GM12864 (cell line): ENCODE measurements around the gene ARHGEF5.
"Not testable (repeated sequence)": the region's sequence is repeated elsewhere in the genome, so short reads cannot be mapped to it uniquely, and the experiment has no call there.

Source experiments
- DNase-seq: peaks from one replicate; pipeline ENCODE4 v3.0.0-alpha.2; 2011; ENCODE audit warnings: low read depth
- H3K4me3 ChIP-seq: 2 replicates; pipeline ENCODE4 v1.5.1; 2011; ENCODE audit warnings: mild to moderate bottlenecking, low read depth, low read length, control low read depth

ARHGEF5 gene

DNA sequence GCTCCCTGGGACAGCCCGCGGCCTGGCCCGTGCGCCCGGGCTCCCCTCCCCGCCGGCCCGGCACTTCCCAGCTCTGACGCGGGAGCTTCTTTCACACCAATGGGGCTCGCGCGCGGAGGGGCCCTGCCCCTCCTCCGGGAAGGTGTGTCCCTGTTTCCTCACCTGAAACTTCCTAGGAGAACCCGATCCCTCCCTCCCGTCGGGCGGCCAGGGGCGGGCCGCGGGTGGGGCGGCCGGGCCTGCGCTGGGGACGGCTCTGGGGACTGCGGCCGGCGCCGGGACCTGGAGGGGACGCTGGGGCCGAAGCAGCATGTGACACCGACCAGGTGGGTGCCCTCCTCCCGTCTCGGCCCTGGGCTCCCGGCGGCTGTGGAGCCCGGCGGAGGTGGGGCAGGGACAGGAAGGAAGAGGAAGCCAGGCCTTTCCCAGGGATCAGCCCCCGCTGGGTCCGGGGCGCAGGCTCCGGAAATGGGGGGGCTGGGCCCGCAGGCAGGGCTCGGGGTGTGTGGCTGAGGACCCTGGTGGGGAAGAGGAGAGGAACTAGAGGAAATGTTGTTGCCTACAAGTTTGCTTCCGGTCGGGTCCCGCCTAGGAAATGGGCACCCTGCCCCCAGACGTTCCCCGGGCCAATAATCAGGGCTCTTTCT, at the start of gene ARHGEF5:
ARHGEF5 (plus strand) TSS at position 227 of the 647 bp plus-strand sequence. CDS start 7,268 bp downstream, outside the sequence.
- H3K4me3 ChIP-seq: peak within 1 kb of the TSS; percentile 38
- not testable (repeated sequence) for DNase-seq

DNA sequence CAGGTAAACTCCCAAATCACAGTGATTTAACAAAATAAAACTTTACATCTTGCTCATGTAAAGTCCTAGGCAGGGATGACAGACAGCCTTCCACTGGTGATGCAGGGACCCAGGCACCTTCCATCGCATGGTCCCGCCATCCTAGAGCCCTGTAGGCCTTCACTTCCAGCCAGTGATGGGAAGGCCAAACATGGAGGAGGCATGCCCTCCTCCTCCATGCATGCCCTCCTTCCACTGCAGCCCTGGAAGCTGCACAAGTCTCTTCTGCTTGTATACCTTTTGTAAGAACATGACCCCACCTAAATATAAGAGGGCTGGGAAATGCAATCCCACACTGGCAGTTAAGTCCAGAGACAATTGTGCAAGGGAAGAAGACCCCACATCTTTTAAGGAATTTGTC, 45.5 kb upstream of the ARHGEF5 start:
- not testable (repeated sequence) for H3K4me3 ChIP-seq, DNase-seq

DNA sequence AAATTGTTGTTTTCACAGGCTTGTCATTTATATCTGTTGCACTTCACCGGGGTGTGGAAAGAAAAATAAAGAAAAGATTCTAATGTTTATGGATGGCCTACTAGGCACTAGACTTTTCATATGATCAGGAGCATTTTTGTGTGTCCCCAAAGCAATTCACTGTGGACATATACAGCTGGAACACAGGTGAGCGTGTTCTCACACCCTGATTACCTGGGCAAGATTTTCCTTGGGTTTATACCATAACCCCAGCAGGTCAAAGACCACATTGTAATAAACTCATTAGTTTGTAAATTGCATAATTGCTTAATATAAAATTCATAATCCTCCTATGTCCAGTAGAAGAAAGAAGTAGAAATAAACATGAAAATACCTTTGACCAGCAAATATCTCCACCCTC, 44.0 kb upstream of the ARHGEF5 start:
- H3K4me3 ChIP-seq, DNase-seq: not testable (repeated sequence)

DNA sequence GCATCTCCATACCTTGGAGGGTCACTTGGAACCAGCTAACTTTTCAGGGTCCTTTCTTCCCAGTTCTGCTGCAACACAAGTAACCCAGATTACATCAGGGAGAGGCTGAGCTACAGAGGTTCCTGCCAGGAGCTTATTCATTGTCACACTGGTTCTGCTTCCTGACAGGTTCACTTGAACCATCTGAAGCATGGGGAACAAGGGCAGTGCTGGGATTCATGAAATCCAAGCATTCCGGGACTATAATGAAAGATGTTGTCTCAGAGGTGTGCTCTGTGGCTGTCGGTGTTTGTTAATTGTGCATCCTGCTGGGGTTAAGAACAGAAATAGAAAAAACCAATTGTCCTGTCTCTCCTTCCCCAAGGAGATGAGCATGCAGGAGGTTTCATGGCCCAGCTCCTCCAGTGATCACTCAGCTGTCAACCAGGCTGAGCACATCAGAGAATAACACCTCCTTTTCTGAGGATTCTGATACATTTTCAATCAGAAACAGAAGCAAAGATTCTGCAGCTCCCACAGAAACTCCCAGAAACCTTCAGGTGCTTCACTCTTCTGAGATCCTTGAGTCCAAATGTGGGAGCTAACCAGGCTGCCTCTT, 43.2 kb upstream of the ARHGEF5 start, which contains the start of gene OR2A1:
OR2A1 (plus strand) TSS at position 548 of the 598 bp plus-strand sequence. CDS start 5,706 bp downstream, outside the sequence.
- H3K4me3 ChIP-seq, DNase-seq: not testable (repeated sequence)

DNA sequence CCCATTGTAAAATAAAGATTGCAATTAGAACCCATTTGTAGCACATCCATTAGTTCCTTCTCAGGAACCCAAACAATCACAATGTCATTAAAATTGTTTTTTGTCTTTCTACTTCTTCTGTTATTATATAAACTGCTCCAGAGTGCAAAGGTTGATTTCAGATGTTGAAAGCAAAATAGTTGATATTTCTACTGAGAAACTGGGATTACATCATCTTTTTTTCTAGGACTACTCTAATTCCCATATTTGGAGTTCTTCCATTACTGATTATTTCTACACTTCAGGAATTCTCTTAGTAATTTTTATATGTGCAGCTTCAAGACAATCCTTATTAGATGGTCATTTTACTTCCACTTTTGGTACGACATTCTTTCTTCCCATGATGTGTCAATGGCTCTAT, 37.7 kb upstream of the ARHGEF5 start:
- DNase-seq: not testable (repeated sequence)

DNA sequence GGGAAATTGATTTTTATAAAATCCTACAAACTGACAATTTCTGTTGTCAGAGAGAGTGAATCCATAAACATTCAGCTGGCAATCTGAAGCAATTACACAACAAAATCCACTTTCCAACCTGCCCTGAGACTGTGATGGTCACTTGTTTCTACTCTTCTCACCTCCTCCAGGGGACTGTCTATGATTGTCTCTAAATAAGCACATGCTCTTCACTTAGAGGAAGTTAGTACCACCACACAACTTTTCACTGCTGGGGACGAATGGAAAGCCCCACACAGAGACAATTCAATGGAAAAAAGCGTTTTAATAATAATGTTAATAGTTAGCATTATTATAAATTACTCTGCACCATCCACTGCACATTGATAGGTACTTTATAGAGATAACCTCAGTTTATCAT, 35.7 kb upstream of the ARHGEF5 start:
- not testable (repeated sequence) for DNase-seq, H3K4me3 ChIP-seq

More for the DNA sequence above, 37.7 kb upstream of the ARHGEF5 start:
- H3K4me3 ChIP-seq: not testable (repeated sequence)

DNA sequence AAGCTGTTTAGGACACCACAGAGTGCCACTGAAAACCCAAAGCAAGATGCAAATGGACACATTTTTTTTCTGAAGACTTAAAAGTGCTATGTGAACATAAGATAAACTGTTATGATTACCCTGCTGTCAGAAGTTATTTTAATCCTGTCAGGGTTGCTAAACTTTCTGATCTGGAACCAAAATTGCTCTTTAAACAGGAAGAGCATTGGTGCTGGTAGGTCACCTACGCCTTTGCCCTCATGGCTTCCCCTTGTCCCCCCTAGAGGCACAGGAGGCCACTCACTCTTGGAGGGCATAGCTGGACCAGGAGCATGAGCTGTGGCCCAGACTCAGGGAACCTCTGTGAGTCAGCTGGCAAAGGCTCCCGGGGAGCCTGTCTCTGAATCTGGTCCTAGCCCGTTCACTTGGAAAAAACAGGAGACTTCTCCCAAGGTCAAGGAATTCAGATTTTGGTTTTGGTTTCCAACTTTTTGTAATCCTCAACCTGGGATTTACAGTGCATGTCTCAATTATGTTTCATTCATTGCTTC, 33.5 kb upstream of the ARHGEF5 start:
- not testable (repeated sequence) for DNase-seq, H3K4me3 ChIP-seq

DNA sequence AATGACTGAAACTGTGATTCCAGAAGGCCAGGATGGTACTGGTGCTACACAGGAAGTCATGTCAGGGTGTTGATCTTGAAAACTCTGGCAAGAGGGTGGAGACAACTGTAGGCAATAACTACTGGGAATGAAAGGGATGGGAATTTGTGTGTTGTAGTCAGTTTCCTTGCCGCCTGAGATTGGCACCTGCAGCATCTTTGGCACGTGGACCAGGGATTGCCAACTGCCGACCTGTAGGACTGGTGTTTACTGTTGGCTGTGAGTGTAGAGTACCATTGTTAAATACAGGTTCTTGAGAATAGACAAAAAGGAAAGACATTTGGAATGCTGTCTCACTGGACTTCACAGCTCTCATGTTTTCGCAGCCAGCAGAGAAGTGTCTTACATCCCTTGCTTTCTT, 31.8 kb upstream of the ARHGEF5 start:
- DNase-seq, H3K4me3 ChIP-seq: not testable (repeated sequence)

DNA sequence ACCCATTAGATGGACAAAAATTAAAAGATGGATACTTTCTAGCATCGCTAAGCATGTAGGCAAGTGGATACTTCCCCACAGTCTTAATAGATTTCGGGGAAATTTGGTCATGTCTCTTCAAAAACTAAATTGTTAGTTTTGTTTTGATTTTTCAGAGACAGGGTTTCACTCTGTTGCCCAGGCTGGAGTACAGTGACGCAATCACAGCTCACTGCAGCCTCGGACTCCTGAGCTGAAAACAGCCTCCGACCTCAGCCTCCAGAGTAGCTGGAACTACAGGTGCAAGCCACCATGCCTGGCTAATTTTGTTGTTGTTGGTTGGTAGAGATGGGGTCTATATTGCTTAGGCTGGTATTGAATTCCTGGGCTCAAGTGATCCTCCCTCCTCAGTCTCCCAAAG, 29.3 kb upstream of the ARHGEF5 start:
- H3K4me3 ChIP-seq, DNase-seq: not testable (repeated sequence)

DNA sequence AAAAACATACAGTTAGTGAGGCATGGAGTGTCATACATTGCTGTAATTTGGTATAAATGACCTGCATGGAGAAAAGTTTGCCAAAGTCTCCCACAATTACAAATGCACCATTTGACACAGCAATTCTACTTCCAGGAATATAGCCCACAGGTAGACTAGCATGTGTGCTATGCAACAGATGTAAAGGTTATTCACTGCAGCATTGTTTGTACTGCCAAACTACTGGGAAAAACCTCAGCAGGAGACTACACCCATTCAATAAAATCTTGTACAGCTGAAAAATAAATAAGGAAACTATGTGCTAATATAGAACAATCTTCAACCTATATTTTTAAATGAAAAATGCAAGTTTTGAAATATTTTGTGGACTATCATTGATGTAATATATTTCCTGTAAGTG, 25.2 kb upstream of the ARHGEF5 start:
- DNase-seq: not testable (repeated sequence)

DNA sequence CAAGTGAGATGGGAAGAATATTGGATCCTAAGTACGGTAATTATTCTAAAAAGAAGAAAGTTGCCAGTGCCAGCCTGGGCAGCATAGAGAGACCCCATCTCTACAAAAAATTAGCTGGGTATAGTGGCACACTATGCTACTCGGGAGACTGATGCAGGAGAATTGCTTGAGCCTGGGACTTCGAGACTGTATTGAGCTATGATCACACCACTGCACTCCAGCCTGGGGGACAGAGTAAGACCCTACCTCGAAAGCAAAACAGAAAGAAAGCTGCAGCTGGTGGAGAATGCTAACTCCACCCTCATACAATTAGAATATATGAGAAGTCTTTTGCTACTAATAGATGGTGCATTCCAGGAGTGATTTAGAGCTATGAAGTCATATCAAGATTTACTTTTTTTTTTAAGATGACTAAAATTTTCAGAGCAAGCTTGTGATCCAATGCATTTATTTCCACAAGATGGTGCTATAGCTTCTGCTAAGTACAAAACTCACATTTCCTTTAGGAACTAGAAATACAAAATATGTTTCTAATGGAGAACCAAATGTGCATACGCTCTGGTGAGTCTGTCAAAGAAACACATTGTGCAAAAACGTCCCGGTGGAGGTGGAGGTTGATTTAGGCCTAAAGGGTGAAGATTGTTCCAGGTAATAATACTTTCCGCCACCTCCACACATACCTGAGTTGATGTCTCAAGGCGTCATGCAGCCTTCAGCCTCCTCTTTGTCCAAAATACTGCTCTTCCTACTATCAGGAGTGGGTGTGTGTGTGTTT, 23.8 kb upstream of the ARHGEF5 start:
- DNase-seq, H3K4me3 ChIP-seq: not testable (repeated sequence)

More for the DNA sequence above, 25.2 kb upstream of the ARHGEF5 start:
- not testable (repeated sequence) for H3K4me3 ChIP-seq

DNA sequence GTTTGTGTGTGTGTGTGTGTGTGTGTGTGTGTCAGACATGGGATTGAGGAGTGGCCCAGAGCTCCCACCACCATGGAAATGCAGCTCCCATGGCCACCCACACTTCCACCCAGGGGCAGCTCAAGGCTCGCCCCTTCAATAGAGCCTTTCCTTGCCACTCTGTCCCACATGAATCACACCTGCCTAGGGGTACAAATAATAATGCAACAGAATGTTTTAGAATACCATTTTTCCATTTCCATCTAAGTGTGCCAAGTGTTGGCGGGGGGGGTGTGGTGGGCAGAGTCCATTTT, 23.3 kb upstream of the ARHGEF5 start:
- not testable (repeated sequence) for H3K4me3 ChIP-seq, DNase-seq

DNA sequence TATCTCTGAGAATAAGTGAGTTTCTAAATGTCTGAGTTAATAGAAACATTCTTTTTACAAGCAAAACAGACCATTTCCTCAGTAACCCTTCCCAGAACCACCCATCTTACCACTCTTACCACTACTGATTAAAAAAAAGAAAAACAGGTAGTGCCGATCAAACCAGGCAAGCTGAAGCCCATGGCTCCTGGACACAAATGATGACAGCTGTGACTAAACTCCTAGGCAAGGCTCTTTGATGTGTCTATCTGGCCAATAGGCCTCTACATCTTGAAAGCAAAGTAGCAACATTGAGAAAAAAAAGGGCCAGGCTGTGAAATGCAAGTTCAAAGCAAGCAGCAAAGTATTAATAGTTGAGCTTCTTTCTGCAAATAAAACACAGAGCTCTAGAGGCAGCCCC, 6.6 kb upstream of the ARHGEF5 start:
- not testable (repeated sequence) for H3K4me3 ChIP-seq, DNase-seq

DNA sequence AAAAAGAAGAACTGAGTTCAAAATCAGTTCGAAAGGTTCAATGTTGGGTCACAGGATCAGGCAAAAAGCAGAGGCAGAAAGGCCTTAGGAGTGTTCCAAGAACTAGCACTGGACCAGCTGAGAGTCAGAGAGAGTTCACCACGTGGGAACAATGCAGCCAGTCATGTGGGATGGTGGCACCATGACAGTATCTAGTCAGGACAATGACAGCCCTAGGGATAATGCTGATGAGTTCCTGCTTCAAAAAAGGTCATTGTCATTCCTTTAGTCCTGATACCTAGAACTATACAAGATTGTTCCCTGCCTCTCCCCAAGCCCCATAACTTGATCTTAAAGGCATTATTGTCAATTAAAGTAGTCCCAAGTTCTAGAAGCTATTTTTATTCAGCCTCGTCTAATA, 3.5 kb upstream of the ARHGEF5 start:
- not testable (repeated sequence) for DNase-seq, H3K4me3 ChIP-seq

DNA sequence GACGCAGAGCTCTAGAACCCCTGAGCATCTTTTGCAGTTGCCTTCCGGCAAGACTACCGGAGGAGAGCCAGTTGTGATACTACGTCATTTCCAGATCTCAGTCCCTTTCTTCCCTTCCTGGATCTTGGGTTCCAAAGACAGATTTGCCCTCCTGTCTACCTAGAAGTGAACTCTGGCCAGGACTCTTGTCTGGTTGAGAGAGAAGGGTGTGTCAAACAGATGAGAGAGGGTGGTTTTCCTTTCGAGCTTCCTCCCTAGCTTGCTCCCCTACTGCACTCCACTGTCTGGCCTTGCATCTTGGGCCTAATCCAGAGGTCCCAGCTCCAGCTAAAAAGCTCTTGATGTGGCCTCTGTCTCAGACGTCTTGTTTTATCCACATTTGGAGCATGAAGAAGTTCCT, 983 bp downstream of the ARHGEF5 start:
- not testable (repeated sequence) for DNase-seq, H3K4me3 ChIP-seq

DNA sequence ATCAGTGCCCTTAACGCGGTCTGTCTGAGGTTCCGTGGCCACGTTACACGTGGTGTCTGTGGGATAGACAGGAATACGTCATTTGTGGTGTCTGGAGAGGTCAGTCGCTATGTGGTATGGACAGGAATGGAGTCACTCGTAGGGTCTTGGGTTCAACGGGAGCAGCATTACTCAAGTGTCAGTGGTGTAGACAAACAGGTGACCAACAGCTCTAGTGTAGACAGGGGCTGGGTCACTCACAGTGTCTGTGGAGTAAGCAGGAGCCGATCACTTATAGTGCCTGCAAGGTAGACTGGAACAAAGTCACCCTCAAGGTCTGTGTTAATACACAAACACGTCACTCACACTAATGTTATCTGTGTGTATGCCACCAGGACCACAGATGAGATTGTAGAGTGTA, 1.7 kb downstream of the ARHGEF5 start:
- not testable (repeated sequence) for H3K4me3 ChIP-seq, DNase-seq

DNA sequence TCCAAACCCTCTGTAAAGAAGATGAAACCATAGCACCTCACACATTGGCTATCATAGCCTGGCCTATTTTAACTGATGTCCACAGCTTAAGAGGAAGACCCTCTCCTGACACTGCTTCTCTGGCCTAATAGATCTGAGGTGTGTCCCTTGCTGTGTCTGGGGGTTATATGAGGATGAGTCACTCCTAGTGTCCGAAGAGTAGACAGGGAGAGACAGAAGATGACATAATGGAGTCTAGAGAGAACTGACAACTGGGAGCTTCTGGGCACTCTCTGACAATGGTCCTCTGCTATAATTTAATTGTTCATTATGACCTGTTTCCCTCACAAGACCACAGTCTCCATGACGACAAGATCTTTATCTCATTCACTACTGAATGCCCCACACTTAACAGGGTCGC, 6.9 kb downstream of the ARHGEF5 start:
- not testable (repeated sequence) for DNase-seq, H3K4me3 ChIP-seq

DNA sequence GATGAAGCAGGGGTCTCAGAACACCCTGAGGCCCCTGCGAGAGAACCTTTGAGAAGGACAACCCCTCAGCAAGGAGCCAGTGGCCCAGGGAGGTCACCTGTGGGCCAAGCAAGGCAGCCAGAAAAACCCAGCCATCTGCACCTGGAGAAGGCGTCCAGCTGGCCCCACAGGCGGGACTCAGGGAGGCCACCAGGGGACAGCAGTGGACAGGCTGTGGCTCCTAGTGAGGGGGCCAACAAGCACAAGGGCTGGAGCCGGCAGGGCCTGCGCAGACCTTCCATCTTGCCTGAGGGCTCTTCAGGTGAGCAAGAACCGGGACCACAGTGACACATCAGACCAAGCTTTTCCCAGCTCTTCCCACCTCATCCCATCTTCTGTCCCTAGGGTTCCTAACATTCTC, 10.3 kb downstream of the ARHGEF5 start:
- not testable (repeated sequence) for DNase-seq, H3K4me3 ChIP-seq

DNA sequence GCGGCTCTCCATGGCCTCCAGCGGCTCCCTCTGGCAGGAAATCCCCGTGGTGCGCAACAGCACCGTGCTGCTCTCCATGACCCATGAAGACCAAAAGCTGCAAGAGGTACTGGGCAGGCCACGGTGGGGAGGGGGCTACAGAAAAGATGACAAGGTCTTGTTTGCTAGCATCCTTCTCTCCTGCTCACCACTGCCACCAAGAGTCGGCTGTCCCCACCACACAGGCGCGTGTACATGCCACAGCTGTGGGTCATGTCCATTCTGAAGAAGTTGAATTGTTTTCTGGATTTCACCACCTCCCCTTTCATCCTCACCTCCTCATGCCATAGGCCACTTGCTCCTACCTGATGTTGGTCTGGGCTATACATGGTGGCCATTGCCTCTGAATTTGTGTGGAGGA, 12.0 kb downstream of the ARHGEF5 start:
- DNase-seq, H3K4me3 ChIP-seq: not testable (repeated sequence)

DNA sequence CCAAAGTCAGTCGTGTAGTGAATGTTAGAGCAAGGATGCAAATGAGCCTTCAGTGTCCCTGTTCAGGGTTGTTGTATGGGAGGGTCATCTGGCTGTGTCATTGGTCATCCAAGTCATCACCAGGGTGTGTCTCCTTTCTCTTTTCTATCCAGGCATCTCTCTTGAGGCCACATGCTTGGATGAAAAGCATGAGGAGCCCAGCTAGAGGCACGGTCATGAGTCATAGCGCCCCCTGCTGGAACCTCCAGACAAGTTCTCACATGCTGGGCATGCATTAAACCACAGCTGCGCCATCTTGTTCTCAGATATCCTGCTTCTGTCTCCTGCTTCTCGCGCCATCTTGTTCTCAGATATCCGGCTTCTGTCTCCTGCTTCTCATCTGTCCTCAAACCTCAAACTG, 14.0 kb downstream of the ARHGEF5 start:
- H3K4me3 ChIP-seq: not testable (repeated sequence)

More for the DNA sequence above, 14.0 kb downstream of the ARHGEF5 start:
- not testable (repeated sequence) for DNase-seq
